Keratinocyte (primary cell): ENCODE measurements around the gene KLK15. TPM values are rescaled to one million over a fixed set of nuclear protein-coding genes. Genes with fewer than 3 reads are reported as not detected.

Source experiments
- DNase-seq: peaks from one replicate; pipeline ENCODE4 v3.0.0-alpha.2; 2011; ENCODE audit warnings: low read depth, missing footprints, low spot score
- FAIRE-seq: peaks from 2 replicates; lab custom pipeline; 2011; peaks lifted over from hg19 to GRCh38; lab: Jason Lieb, UNC
- H2AFZ ChIP-seq: 2 replicates; pipeline ENCODE4 v1.6.0; 2012; ENCODE audit warnings: low read length, control low read depth, inconsistent platforms; ENCODE audit not compliant: control insufficient read depth
- H3K27ac ChIP-seq: 2 replicates; pipeline ENCODE4 v1.5.1; 2011; ENCODE audit warnings: low read length; ENCODE audit not compliant: control insufficient read depth, insufficient read depth
- H3K27me3 ChIP-seq: 3 replicates; pipeline ENCODE4 v1.6.0; 2011; ENCODE audit warnings: low read length; ENCODE audit not compliant: control insufficient read depth, insufficient read depth; ENCODE audit errors: extremely low read depth
- H3K36me3 ChIP-seq, 2 experiments: 2 replicates in 1 of 2; 3 replicates in 1 of 2; pipeline ENCODE4 v1.5.1; 2011; ENCODE audit warnings: low read length in 2 of 2, mild to moderate bottlenecking in 1 of 2; ENCODE audit not compliant: control insufficient read depth in 2 of 2, insufficient read depth in 2 of 2; ENCODE audit errors: extremely low read depth in 1 of 2
- H3K4me1 ChIP-seq: 3 replicates; pipeline ENCODE4 v1.5.1; 2011; ENCODE audit warnings: low read length; ENCODE audit not compliant: control insufficient read depth, insufficient read depth; ENCODE audit errors: extremely low read depth
- H3K4me2 ChIP-seq: 3 replicates; pipeline ENCODE4 v1.6.0; 2011; ENCODE audit warnings: low read depth, low read length; ENCODE audit not compliant: control insufficient read depth, insufficient read depth; ENCODE audit errors: extremely low read depth
- H3K4me3 ChIP-seq, 3 experiments: fragments of 200-600 bp in 1 of 3; sonication (generic) in 1 of 3; 2 replicates in 2 of 3; 3 replicates in 1 of 3; pipeline ENCODE4 v1.5.1; 2011 to 2016; ENCODE audit warnings: low read length in 3 of 3, mild to moderate bottlenecking in 3 of 3, control low read depth in 2 of 3, inconsistent platforms in 1 of 3, low read depth in 1 of 3, mixed read lengths in 1 of 3, mixed run types in 1 of 3, moderate library complexity in 1 of 3; ENCODE audit not compliant: control insufficient read depth in 2 of 3, insufficient read depth in 2 of 3; ENCODE audit errors: extremely low read depth in 1 of 3
- H3K79me2 ChIP-seq: 2 replicates; pipeline ENCODE4 v1.6.0; 2012; ENCODE audit warnings: low read length; ENCODE audit not compliant: control insufficient read depth, insufficient read depth
- H3K9ac ChIP-seq: 3 replicates; pipeline ENCODE4 v1.6.0; 2011; ENCODE audit warnings: low read length; ENCODE audit not compliant: control insufficient read depth, insufficient read depth; ENCODE audit errors: extremely low read depth
- H3K9me1 ChIP-seq: 3 replicates; pipeline ENCODE4 v1.6.0; 2011; ENCODE audit warnings: low read length; ENCODE audit not compliant: control insufficient read depth, insufficient read depth; ENCODE audit errors: extremely low read depth
- H3K9me3 ChIP-seq: 2 replicates; pipeline ENCODE4 v1.5.1; 2012; ENCODE audit warnings: low read depth, low read length; ENCODE audit not compliant: control insufficient read depth
- H4K20me1 ChIP-seq: 3 replicates; pipeline ENCODE4 v1.6.0; 2011; ENCODE audit warnings: low read length; ENCODE audit not compliant: control insufficient read depth, insufficient read depth; ENCODE audit errors: extremely low read depth
- CTCF ChIP-seq, 3 experiments: IDR thresholded peaks in 1 of 3; conservative IDR thresholded peaks in 1 of 3; optimal IDR thresholded peaks in 1 of 3; 2 replicates in 2 of 3; 3 replicates in 1 of 3; pipeline versions ENCODE3 to v1.5.1; 2011; ENCODE audit warnings: low read length in 3 of 3, mild to moderate bottlenecking in 3 of 3, moderate library complexity in 2 of 3, control low read depth in 1 of 3, inconsistent platforms in 1 of 3; ENCODE audit not compliant: insufficient read depth in 2 of 3; ENCODE audit errors: extremely low read depth in 1 of 3
- EZH2 ChIP-seq: IDR thresholded peaks from one replicate; pipeline ENCODE4 v1.6.1; 2012; ENCODE audit warnings: inconsistent platforms, mild to moderate bottlenecking, low read length, moderate library complexity
- dilution Hi-C: fragments of 300-500 bp; cut with MboI; formaldehyde crosslinking; loops from one replicate; pipeline ENCODE4 v1.7.0; 2020; ENCODE audit warnings: low sequenced_read_pairs; ENCODE audit not compliant: extremely low pct_ligation_motif_present
- polyA plus RNA-seq, 5 experiments: library from polyadenylated mRNA; depleted of rRNA in 3 of 5; stranded (reverse) in 3 of 5; stranded (forward) in 1 of 5; unstranded in 1 of 5; fragments of >200 nt; gene quantifications; 1 replicate in 1 of 5; 2 replicates in 3 of 5; 3 replicates in 1 of 5; pipeline versions ENCODE4 v1.2.1 to v1.2.3, GENCODE V29; 2011 to 2012; ENCODE audit warnings: missing spikeins in 2 of 5, low read depth in 1 of 5, low replicate concordance in 1 of 5

Gene KLK15
- polyA plus RNA-seq, 1 donor (not counting 4 experiments of a cell fraction or from before 2014, with no cell fraction given), result not detected

GRCh38 chr19:50803633-50804419, 29.5 kb downstream of the KLK15 start:
- TF ChIP-seq EZH2 (no peak), CTCF (optimal IDR thresholded peaks at IDR 0.05 in 1 of 3, IDR thresholded peaks at IDR 0.05 in 1 of 3, conservative IDR thresholded peaks at IDR 0.05 in 1 of 3; ENCODE audit: extremely low read depth in 1 of 3, insufficient read depth in 2 of 3, low read length in 3 of 3) (no peak)
- dilution Hi-C loops, result no loop called here
- Histone ChIP-seq H3K27ac (peak overlapping the region; percentile 100), H4K20me1 (peaks cover 18% of the 10 kb centered on the region), H3K36me3 (peaks cover 7 to 25% of the 10 kb centered on the region in 2 experiments), H3K9me1 (no peaks in the 10 kb centered on the region), H3K9ac (peak overlapping the region; percentile 99), H2AFZ (peak overlapping the region; percentile 98), H3K4me2 (peak overlapping the region; percentile 98), H3K9me3 (no peaks in the 10 kb centered on the region), H3K27me3 (no peaks in the 10 kb centered on the region), H3K4me3 (peak overlapping the region; percentile 73 to 93 (median 78)), H3K4me1 (peaks cover 19% of the 10 kb centered on the region), H3K79me2 (peaks cover 46% of the 10 kb centered on the region)
- DNase-seq (no peak), FAIRE-seq (no peak)

- peaks cover 19% of the 10 kb centered on the region for H3K4me1 ChIP-seq
- no peak overlapping the region for H3K4me2 ChIP-seq
- no peak overlapping the region for H3K27ac ChIP-seq
- no peaks in the 10 kb centered on the region for H3K9me1 ChIP-seq
- dilution Hi-C loops, result no loop called here
- no peaks in the 10 kb centered on the region for H3K9me3 ChIP-seq
- H3K27me3 ChIP-seq, result no peaks in the 10 kb centered on the region
- peaks cover 23 to 50% of the 10 kb centered on the region in 2 experiments for H3K36me3 ChIP-seq
- H3K4me3 ChIP-seq, result no peak overlapping the region
- peaks cover 40% of the 10 kb centered on the region for H4K20me1 ChIP-seq
- no peak overlapping the region for H2AFZ ChIP-seq
- no peak for FAIRE-seq
- H3K9ac ChIP-seq, result no peak overlapping the region
- peaks cover 57% of the 10 kb centered on the region for H3K79me2 ChIP-seq
- TF ChIP-seq EZH2, result no peak
- no peak for TF ChIP-seq CTCF (optimal IDR thresholded peaks at IDR 0.05 in 1 of 3, IDR thresholded peaks at IDR 0.05 in 1 of 3, conservative IDR thresholded peaks at IDR 0.05 in 1 of 3; ENCODE audit: extremely low read depth in 1 of 3, insufficient read depth in 2 of 3, low read length in 3 of 3)
- DNase-seq, result no peak
Measured at GRCh38 chr19:50801107-50801506, 32.3 kb downstream of the KLK15 start.
